LNCAP (cell line): Measurements from ENCODE around the gene PRR18.

Source experiments
- TF ChIP-seq, protein P1 (sequence below): fragments of 450-650 bp; IDR thresholded peaks from 2 replicates; pipeline ENCODE4 v1.5.1; 2017; ENCODE audit warnings: mild to moderate bottlenecking

Gene PRR18

DNA sequence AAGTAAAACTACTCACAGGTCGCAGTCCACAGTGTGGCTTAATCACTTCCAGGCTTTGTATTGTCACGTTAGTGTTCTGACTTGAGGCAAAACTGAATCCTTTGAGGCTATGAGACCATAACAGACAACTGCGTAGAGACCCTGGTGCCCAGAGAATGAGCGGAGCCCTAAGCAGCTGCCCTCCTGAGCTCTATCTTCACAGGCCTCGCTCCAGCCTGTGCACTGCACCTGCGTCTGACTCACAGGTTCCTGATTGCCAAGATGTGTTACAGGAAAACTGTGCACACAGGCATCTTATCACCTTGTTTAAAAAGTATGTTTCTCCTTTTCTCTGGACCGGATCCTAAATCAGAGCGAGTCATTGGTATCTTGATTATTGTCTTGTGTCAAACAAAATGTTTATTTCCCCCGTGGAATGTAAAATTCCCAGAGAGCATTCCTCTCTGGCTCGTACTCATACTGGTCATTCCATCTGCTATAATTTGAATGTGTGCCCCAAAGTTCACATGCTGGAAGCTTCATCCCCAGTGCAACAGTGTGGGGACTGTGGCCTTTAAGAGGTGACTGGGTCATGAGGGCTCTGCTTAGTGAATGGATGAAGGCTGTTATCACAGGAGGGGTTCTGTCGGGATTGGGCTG is 25.7 kb downstream of the PRR18 start:
- TF ChIP-seq, protein P1, sequence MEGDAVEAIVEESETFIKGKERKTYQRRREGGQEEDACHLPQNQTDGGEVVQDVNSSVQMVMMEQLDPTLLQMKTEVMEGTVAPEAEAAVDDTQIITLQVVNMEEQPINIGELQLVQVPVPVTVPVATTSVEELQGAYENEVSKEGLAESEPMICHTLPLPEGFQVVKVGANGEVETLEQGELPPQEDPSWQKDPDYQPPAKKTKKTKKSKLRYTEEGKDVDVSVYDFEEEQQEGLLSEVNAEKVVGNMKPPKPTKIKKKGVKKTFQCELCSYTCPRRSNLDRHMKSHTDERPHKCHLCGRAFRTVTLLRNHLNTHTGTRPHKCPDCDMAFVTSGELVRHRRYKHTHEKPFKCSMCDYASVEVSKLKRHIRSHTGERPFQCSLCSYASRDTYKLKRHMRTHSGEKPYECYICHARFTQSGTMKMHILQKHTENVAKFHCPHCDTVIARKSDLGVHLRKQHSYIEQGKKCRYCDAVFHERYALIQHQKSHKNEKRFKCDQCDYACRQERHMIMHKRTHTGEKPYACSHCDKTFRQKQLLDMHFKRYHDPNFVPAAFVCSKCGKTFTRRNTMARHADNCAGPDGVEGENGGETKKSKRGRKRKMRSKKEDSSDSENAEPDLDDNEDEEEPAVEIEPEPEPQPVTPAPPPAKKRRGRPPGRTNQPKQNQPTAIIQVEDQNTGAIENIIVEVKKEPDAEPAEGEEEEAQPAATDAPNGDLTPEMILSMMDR: no peak

DNA sequence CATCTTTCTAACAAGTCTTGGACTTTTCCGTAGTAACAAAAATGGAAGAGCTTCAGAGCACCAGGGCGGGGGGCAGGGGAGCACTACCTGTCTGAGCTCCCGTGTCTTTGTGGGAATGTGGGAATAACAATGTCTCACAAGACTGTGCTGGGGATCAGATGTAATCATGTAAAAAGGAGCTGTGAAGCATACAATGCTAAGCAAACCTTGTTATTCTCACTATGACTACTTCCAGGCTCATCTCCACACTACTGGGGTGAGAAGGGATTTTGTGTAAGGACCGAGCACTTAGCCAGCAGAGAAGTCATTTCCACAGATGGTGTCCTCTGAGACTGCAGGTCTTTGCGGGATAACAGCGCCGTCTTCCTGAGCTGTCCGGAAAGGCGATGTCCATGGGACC is 27.1 kb downstream of the PRR18 start:
- TF ChIP-seq, protein P1: no peak

DNA sequence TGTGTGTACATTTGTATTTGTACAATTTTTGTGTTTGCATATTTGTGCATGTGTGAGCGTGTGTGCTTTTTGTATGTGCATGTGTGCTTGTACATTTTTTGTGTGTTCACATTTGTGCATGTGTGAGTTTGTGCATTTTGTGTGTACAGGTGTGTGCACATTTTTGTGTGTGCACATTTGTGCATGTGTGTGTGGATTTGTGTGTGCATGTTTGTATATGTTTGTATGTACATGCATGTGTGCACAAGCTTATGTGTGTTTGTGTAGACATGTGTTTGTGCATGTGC is 28.9 kb downstream of the PRR18 start:
- TF ChIP-seq, protein P1: no peak

DNA sequence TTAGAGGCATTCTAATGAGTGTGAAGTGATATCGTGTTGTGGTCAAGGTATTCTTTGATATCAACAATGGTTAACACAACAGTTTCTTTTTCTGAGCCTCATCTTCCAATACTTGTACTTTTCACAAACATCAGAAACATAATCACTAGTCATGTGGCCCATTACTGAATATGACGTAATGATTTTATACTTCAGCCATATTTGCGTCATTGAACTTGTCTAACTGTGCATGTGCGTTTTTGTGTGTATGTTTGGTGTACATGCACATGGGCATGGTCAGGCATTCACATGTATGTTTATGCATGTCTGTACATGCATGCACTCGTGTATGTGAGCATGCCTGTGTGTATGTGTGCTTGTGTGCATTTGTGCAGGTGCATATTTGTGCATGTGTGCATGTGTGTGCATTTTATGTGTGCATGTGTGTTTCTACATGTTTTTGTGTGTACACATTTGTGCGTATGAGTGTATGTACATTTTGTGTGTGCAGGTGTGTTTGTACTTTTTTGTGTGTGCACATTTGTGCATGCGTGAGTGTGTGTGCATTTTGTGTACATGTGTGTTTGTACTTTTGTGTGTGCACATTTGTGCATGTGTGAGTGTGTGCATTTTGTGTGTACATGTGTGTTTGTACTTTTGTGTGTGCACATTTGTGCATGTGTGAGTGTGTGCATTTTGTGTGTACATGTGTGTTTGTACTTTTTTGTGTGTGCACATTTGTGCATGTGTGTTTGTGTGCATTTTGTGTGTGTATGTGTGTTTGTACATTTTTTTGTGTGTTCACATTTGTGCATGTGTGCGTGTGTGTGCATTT is 29.4 kb downstream of the PRR18 start:
- TF ChIP-seq, protein P1: no peak

DNA sequence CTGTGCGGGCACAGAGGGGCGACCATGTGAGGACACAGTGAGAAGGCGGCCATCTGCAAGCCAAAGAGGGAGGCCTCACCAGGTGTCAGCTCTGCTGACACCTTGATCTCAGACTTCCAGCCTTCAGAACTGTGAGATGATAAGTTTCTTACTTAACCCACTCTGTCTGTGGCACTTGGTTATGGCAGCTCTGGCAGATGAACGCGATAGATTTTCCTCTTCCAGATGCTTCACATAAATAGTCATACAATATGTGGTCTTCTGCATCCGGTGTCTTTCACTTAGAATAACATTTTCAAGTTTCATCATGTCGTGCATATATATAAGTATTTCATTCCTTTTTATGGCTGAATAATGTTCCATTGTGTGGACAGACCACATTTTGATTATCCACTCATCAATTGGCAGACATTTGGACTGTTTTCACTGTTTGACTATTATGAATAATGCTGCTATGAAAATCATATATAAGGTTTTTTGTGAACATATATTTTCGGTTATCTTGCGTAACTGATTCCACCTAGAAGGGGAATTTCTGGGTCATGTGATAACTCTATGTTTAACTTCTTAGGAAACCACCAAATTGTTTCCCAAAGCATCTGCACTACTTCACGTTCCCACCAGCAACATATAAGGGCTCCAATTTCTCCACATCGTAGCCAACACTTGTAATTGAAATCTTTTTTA is 30.2 kb downstream of the PRR18 start:
- TF ChIP-seq, protein P1: no peak

DNA sequence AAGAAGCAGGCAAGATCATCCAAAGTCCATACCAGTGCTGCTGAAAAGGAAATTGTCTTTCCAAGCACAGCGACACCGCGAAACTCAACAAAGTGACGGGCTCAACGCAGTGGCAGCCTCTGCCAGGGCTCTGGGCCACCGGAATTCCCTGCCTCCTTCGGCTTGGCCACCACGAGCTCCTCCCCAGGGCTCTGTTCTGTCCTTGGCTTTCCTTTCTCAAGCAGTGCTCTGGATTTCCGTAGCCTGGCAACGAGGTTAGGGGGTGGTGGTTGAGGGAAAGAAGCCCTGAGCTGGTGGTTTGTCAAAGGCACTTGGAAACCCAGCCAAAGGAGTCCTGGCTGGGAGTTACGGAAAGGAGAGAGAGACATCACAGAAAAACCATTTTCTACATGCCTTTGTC is 31.2 kb downstream of the PRR18 start:
- TF ChIP-seq, protein P1: no peak

DNA sequence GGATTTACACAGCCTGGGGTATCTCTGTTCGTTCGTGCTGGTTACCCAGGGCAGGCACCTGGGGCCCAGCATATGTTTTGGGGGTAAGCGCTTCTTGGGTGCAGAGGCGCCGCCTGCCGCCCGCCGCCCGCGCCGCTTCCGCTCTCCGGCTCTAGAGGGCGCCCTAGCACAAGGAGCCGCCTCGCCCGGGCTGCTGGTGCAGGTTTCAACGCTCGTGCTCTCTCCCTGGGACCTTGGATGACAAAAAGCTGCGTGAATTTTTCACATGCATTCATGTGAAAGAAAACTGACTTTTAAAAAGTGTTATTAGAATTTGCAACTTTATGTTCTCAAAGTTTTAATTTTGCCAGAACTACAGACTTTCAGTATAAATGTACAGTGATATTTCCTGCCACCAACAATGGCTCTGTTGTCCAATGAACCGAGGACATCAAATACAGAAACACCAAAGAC is 32.5 kb downstream of the PRR18 start:
- TF ChIP-seq, protein P1: peak; percentile 99
